A549 (cell line): ENCODE data around the gene MCFD2. TPM values are rescaled to one million over a fixed set of nuclear protein-coding genes. Genes with fewer than 3 reads are reported as not detected.
A peak's percentile ranks its signal among the peaks of the same experiment; 100 is the strongest.

ENCODE experiments used
- ATAC-seq, 2 experiments: fragments of 200-7000 bp in 1 of 2; fragments of >200 bp in 1 of 2; cut with Nextera tagmentation in 1 of 2; cut with Tn5 transposase in 1 of 2; 3 replicates each; pipeline versions ENCODE4 v1.8.0 to v1.9.1; 2018 to 2020; ENCODE audit warnings: mild to moderate bottlenecking in 1 of 2, moderate library complexity in 1 of 2
- CTCF ChIA-PET: fragments of 300-600 bp; sonication (Branson Sonifier 250); formaldehyde crosslinking; extraction: SDS; loops from one replicate; lab custom pipeline; 2021; ENCODE audit warnings: antibody characterized with exemption, inconsistent platforms; lab: Yijun Ruan, JAX
- POLR2A ChIA-PET: fragments of 350-600 bp; formaldehyde crosslinking; extraction: SDS; loops from one replicate; lab custom pipeline; 2021; ENCODE audit warnings: antibody characterized with exemption, inconsistent platforms; lab: Yijun Ruan, JAX
- DNase-seq, 2 experiments: peaks; one replicate each; pipeline versions ENCODE4 v3.0.0 to v3.0.0-alpha.2; 2011 to 2016; ENCODE audit warnings: low read depth in 1 of 2, low spot score in 1 of 2
- FAIRE-seq: peaks from 2 replicates; lab custom pipeline; 2011; peaks lifted over from hg19 to GRCh38; lab: Jason Lieb, UNC
- H3K27ac ChIP-seq, 2 experiments: fragments of >200 bp; sonication (Bioruptor Twin); formaldehyde crosslinking; 3 replicates each; pipeline ENCODE4 v1.5.1; 2016 to 2017
- H3K4me1 ChIP-seq: fragments of >200 bp; sonication (Bioruptor Twin); formaldehyde crosslinking; 3 replicates; pipeline ENCODE4 v1.6.1; 2016
- H3K4me2 ChIP-seq: fragments of >200 bp; sonication (Bioruptor Twin); formaldehyde crosslinking; 3 replicates; pipeline ENCODE4 v1.6.1; 2016
- H3K4me3 ChIP-seq: fragments of >200 bp; sonication (Bioruptor Twin); formaldehyde crosslinking; 3 replicates; pipeline ENCODE4 v1.5.1; 2016
- H3K9me3 ChIP-seq: fragments of >200 bp; sonication (Bioruptor Twin); formaldehyde crosslinking; 3 replicates; pipeline ENCODE4 v1.6.1; 2016
- BCL3 ChIP-seq: fragments of >200 bp; sonication (Bioruptor Twin); formaldehyde crosslinking; IDR thresholded peaks from 3 replicates; pipeline ENCODE4 v1.6.1; 2016
- BHLHE40 ChIP-seq: IDR thresholded peaks from 2 replicates; pipeline ENCODE4 v1.6.1; 2012; ENCODE audit warnings: low read depth, low read length, inconsistent platforms
- E2F6 ChIP-seq: IDR thresholded peaks from 2 replicates; pipeline ENCODE4 v1.6.1; 2012; ENCODE audit warnings: low read depth, borderline replicate concordance
- FOXS1 ChIP-seq: fragments of 250-450 bp; sonication (Bioruptor Pico); IDR thresholded peaks from 2 replicates; pipeline ENCODE4 v1.5.0; 2020; ENCODE audit warnings: mild to moderate bottlenecking, moderate library complexity
- GATA3 ChIP-seq: IDR thresholded peaks from 2 replicates; pipeline ENCODE4 v1.6.1; 2012; ENCODE audit warnings: borderline replicate concordance
- HES2 ChIP-seq: fragments of >200 bp; sonication (Bioruptor Twin); formaldehyde crosslinking; IDR thresholded peaks from 2 replicates; pipeline ENCODE4 v1.6.1; 2016
- HMGXB4 ChIP-seq: fragments of 250-450 bp; sonication (Bioruptor Pico); IDR thresholded peaks from 2 replicates; pipeline ENCODE4 v1.5.0; 2021; ENCODE audit warnings: mild to moderate bottlenecking, moderate library complexity, borderline replicate concordance
- HOXA7 ChIP-seq: fragments of 250-450 bp; sonication (Bioruptor Pico); IDR thresholded peaks from 2 replicates; pipeline ENCODE4 v1.5.0; 2020; ENCODE audit warnings: mild to moderate bottlenecking, moderate library complexity
- HOXB5 ChIP-seq: fragments of 250-450 bp; sonication (Bioruptor Pico); IDR thresholded peaks from 2 replicates; pipeline ENCODE4 v1.5.0; 2020; ENCODE audit warnings: mild to moderate bottlenecking, moderate library complexity
- JUN ChIP-seq, 2 experiments: fragments of >200 bp; sonication (Bioruptor Twin); formaldehyde crosslinking; IDR thresholded peaks; 2 replicates in 1 of 2; 3 replicates in 1 of 2; pipeline ENCODE4 v1.6.1; 2016 to 2017
- KDM5A ChIP-seq: fragments of 200-600 bp; sonication (generic); IDR thresholded peaks from 2 replicates; pipeline ENCODE4 v1.6.1; 2016; ENCODE audit warnings: antibody characterized with exemption, mild to moderate bottlenecking
- MAZ ChIP-seq: fragments of 150-350 bp; IDR thresholded peaks from 2 replicates; pipeline ENCODE4 v1.6.1; 2014; ENCODE audit warnings: antibody characterized with exemption, low read depth, low read length, borderline replicate concordance
- NPAS2 ChIP-seq: fragments of 250-450 bp; sonication (Bioruptor Pico); IDR thresholded peaks from 2 replicates; pipeline ENCODE4 v1.8.0; 2022; ENCODE audit warnings: mild to moderate bottlenecking, moderate library complexity, borderline replicate concordance
- NR3C1 ChIP-seq: fragments of >200 bp; sonication (Bioruptor Twin); formaldehyde crosslinking; IDR thresholded peaks from 3 replicates; pipeline ENCODE4 v1.6.1; 2017
- POLR2AphosphoS2 ChIP-seq: conservative IDR thresholded peaks from 2 replicates; pipeline ENCODE4 v1.6.1; 2012; ENCODE audit warnings: low read length, improper control_type of control experiment, inconsistent platforms
- RCOR1 ChIP-seq: fragments of 150-350 bp; IDR thresholded peaks from 2 replicates; pipeline ENCODE4 v1.6.1; 2014; ENCODE audit warnings: antibody characterized with exemption, low read length, low read depth
- ZSCAN20 ChIP-seq: fragments of 250-450 bp; sonication (Bioruptor Pico); IDR thresholded peaks from 2 replicates; pipeline ENCODE4 v1.8.0; 2022; ENCODE audit warnings: mild to moderate bottlenecking, moderate library complexity
- WGBS: methylation state at CpG from one replicate; pipeline ENCODE4 v1.1.6; 2017; ENCODE audit errors: missing lambda C conversion rate; 5-methylcytosine and 5-hydroxymethylcytosine counted together
- polyA plus RNA-seq, 4 experiments: library from polyadenylated mRNA; depleted of rRNA in 3 of 4; stranded (reverse); fragments of >200 nt; fragmentation: RNase III in 1 of 4; extraction: RNeasy Plus Mini Kit Qiagen cat#74134 plus additional on column Dnase treatment in 1 of 4; gene quantifications; 2 replicates in 3 of 4; 3 replicates in 1 of 4; pipeline ENCODE4 v1.2.3, GENCODE V29; 2011 to 2017

The MCFD2 gene
- polyA plus RNA-seq, 2 of the 4 experiments (the other 2 are of a cell fraction) = 118 to 210 TPM

GRCh38 chr2:46865181-46865970, 50.2 kb downstream of the MCFD2 start:
- ATAC-seq = no peak
- ChIA-PET POLR2A (no interaction called here), CTCF (interaction anchor here (1.0 to 1.3 kb wide), 3 partner anchors 8 to 215 kb away, joined by 4 to 5 read pairs (median 4); no protein-coding TSS in a partner anchor)
- FAIRE-seq = no peak
- DNase-seq = no peak
- H3K9me3 ChIP-seq = peaks cover 19% of the 10 kb centered on the region
- H3K4me2 ChIP-seq = no peak overlapping the region
- H3K4me3 ChIP-seq = no peak overlapping the region
- TF ChIP-seq HMGXB4 (CRISPR knock-in tag) (no peak), BHLHE40 (no peak), NR3C1 (no peak), JUN (IDR thresholded peaks at IDR 0.05) (no peak), HOXB5 (no peak), FOXS1 (CRISPR knock-in tag) (no peak), RCOR1 (no peak), MAZ (no peak), POLR2AphosphoS2 (no peak), HES2 (no peak), BCL3 (no peak)
- WGBS = 91% methylated on average over 7 of the region's 7 CpGs
- peak overlapping the region; percentile 91 to 97; a peak in 4 of 6 replicates for H3K27ac ChIP-seq
- H3K4me1 ChIP-seq = peaks cover 18% of the 10 kb centered on the region

GRCh38 chr2:46863882-46864281, 51.7 kb downstream of the MCFD2 start:
- Histone ChIP-seq H3K9me3 (peaks cover 19% of the 10 kb centered on the region), H3K4me3 (no peak overlapping the region), H3K4me1 (peaks cover 15% of the 10 kb centered on the region)
- CTCF ChIA-PET = interaction anchor here (1.0 to 3.2 kb wide), 4 partner anchors 9 to 213 kb away, joined by 4 to 20 read pairs (median 12); no protein-coding TSS in a partner anchor
- 100% methylated on average over 1 of the region's 1 CpG for WGBS
- no peak for ATAC-seq
- TF ChIP-seq ZSCAN20 (no peak), E2F6 (no peak)
- TF ChIP-seq, all 56 proteins: peak for 0
- FAIRE-seq (no peak), DNase-seq (no peak)
- Histone ChIP-seq H3K27ac (peak overlapping the region; percentile 97 to 99; a peak in 4 of 6 replicates), H3K4me2 (no peak overlapping the region)
- POLR2A ChIA-PET = interaction anchor here (0.8 kb wide), 1 partner anchor 194 kb away, joined by 4 read pairs; no protein-coding TSS in a partner anchor

GRCh38 chr2:46862514-46862913, 53.1 kb downstream of the MCFD2 start:
- DNase-seq (no peak), FAIRE-seq (no peak), ATAC-seq (no peak)
- WGBS = 72% methylated on average over 2 of the region's 2 CpGs
- Histone ChIP-seq H3K4me3 (no peak overlapping the region), H3K4me2 (no peak overlapping the region), H3K4me1 (peaks cover 29% of the 10 kb centered on the region), H3K27ac (peak overlapping the region; percentile 97 to 99; a peak in 5 of 6 replicates), H3K9me3 (peaks cover 19% of the 10 kb centered on the region)
- ChIA-PET POLR2A (no interaction called here), CTCF (interaction anchor here (0.8 to 3.2 kb wide), 9 partner anchors 8 to 234 kb away, joined by 3 to 20 read pairs (median 5); no protein-coding TSS in a partner anchor)
- TF ChIP-seq NPAS2 = no peak
- no peak for TF ChIP-seq HOXA7 (CRISPR knock-in tag)
- no peak for TF ChIP-seq GATA3
- TF ChIP-seq BCL3 = no peak
- no peak for TF ChIP-seq KDM5A
- no peak for TF ChIP-seq FOXS1 (CRISPR knock-in tag)
